Measurements from ENCODE around the gene EIF5AL1. TPM values are rescaled to one million over a fixed set of nuclear protein-coding genes. Genes with fewer than 3 reads are reported as not detected.
"Not testable (repeated sequence)": the region's sequence is repeated elsewhere in the genome, so short reads cannot be mapped to it uniquely, and the experiment has no call there.

The EIF5AL1 gene
- total RNA-seq (ENCODE audit: unreplicated experiment): 0.59 TPM
- long read RNA-seq: 0 reads

GRCh38 chr10:79511891-79512583 lies at the start of gene EIF5AL1:
Gene EIF5AL1 (plus strand): TSS chr10:79512533. CDS start chr10:79512650, 117 bp downstream.
- H3K36me3 Mint-ChIP-seq (ENCODE audit: low read depth, unreplicated experiment); H3K9me3 Mint-ChIP-seq (ENCODE audit: unreplicated experiment); H3K4me3 Mint-ChIP-seq (ENCODE audit: unreplicated experiment); H3K4me1 Mint-ChIP-seq (ENCODE audit: unreplicated experiment); H3K27ac Mint-ChIP-seq (ENCODE audit: unreplicated experiment); DNase-seq (ENCODE audit: low spot score); H3K27me3 Mint-ChIP-seq (ENCODE audit: unreplicated experiment): not testable (repeated sequence)

- Mint-ChIP-seq H3K36me3 (ENCODE audit: low read depth, unreplicated experiment) (no peaks in the 10 kb centered on the region), H3K4me3 (ENCODE audit: unreplicated experiment) (no peak overlapping the region), H3K9me3 (ENCODE audit: unreplicated experiment) (no peaks in the 10 kb centered on the region), H3K27ac (ENCODE audit: unreplicated experiment) (no peak overlapping the region), H3K27me3 (ENCODE audit: unreplicated experiment) (peaks cover 2% of the 10 kb centered on the region), H3K4me1 (ENCODE audit: unreplicated experiment) (peaks cover 5% of the 10 kb centered on the region)
- no peak for TF ChIP-seq CTCF (IDR thresholded peaks at IDR 0.05; ENCODE audit: unreplicated experiment)
- DNase-seq (ENCODE audit: low spot score): no peak
Measured at GRCh38 chr10:79463578-79464496, 48.5 kb upstream of the EIF5AL1 start.

- no peak for TF ChIP-seq CTCF (IDR thresholded peaks at IDR 0.05; ENCODE audit: unreplicated experiment)
- Mint-ChIP-seq H3K9me3 (ENCODE audit: unreplicated experiment) (no peaks in the 10 kb centered on the region), H3K27me3 (ENCODE audit: unreplicated experiment) (peaks cover 3% of the 10 kb centered on the region), H3K36me3 (ENCODE audit: low read depth, unreplicated experiment) (no peaks in the 10 kb centered on the region), H3K4me3 (ENCODE audit: unreplicated experiment) (no peak overlapping the region), H3K27ac (ENCODE audit: unreplicated experiment) (no peak overlapping the region), H3K4me1 (ENCODE audit: unreplicated experiment) (peaks cover 5% of the 10 kb centered on the region)
- no peak for DNase-seq (ENCODE audit: low spot score)
Measured at GRCh38 chr10:79465341-79465740, 47.0 kb upstream of the EIF5AL1 start.

GRCh38 chr10:79468015-79468560 lies 44.2 kb upstream of the EIF5AL1 start:
- DNase-seq (ENCODE audit: low spot score): no peak
- H3K4me3 Mint-ChIP-seq (ENCODE audit: unreplicated experiment): no peak overlapping the region
- peaks cover 21% of the 10 kb centered on the region for H3K4me1 Mint-ChIP-seq (ENCODE audit: unreplicated experiment)
- no peak for TF ChIP-seq CTCF (IDR thresholded peaks at IDR 0.05; ENCODE audit: unreplicated experiment)
- no peak overlapping the region for H3K27ac Mint-ChIP-seq (ENCODE audit: unreplicated experiment)
- H3K9me3 Mint-ChIP-seq (ENCODE audit: unreplicated experiment): no peaks in the 10 kb centered on the region
- H3K36me3 Mint-ChIP-seq (ENCODE audit: low read depth, unreplicated experiment): no peaks in the 10 kb centered on the region
- peaks cover 5% of the 10 kb centered on the region for H3K27me3 Mint-ChIP-seq (ENCODE audit: unreplicated experiment)

- Mint-ChIP-seq H3K4me1 (ENCODE audit: unreplicated experiment) (peaks cover 27% of the 10 kb centered on the region), H3K9me3 (ENCODE audit: unreplicated experiment) (no peaks in the 10 kb centered on the region), H3K4me3 (ENCODE audit: unreplicated experiment) (no peak overlapping the region), H3K27ac (ENCODE audit: unreplicated experiment) (no peak overlapping the region), H3K27me3 (ENCODE audit: unreplicated experiment) (peaks cover 5% of the 10 kb centered on the region), H3K36me3 (ENCODE audit: low read depth, unreplicated experiment) (no peaks in the 10 kb centered on the region)
- DNase-seq (ENCODE audit: low spot score): no peak
- no peak for TF ChIP-seq CTCF (IDR thresholded peaks at IDR 0.05; ENCODE audit: unreplicated experiment)
Measured at GRCh38 chr10:79468841-79469585, 43.3 kb upstream of the EIF5AL1 start.
